GM13976 (cell line): Measurements from ENCODE around the gene MTURN.

Experiments
- DNase-seq: peaks from one replicate; pipeline ENCODE4 v3.0.0; 2012; ENCODE audit warnings: low spot score
- in situ Hi-C: fragments of 300-500 bp; cut with MboI; formaldehyde crosslinking; loops from one replicate; pipeline ENCODE4 v1.12.0; 2022; ENCODE audit warnings: low sequenced_read_pairs, mixed read lengths, inconsistent platforms; ENCODE audit not compliant: unreplicated experiment
- TF ChIP-seq, protein P1 (sequence below): IDR thresholded peaks from 2 replicates; pipeline ENCODE4 v1.5.1; 2012; ENCODE audit warnings: borderline replicate concordance, mild to moderate bottlenecking; ENCODE audit not compliant: insufficient read depth; ENCODE audit errors: extremely low read depth, missing control alignments, control extremely low read depth

Gene MTURN

DNA sequence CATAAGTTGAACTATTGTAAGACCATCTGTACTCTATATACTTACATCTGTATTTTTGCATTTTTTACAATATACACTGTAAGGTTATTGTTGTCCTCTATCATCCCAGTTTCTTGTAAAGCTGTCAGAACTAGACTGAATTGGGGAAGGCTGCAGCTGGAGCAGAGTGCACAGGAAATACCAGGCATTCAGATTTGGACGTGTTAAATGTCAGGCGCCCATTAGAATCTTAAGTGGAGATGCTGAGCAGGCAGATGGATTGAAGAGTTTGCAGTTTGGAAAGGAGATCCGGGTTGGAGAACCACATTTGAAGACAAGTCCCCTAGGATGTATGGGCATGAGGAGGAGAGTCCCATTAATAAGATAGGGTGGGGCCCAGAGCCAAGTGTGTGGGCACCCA is 40.4 kb downstream of the MTURN start:
- TF ChIP-seq, protein P1, sequence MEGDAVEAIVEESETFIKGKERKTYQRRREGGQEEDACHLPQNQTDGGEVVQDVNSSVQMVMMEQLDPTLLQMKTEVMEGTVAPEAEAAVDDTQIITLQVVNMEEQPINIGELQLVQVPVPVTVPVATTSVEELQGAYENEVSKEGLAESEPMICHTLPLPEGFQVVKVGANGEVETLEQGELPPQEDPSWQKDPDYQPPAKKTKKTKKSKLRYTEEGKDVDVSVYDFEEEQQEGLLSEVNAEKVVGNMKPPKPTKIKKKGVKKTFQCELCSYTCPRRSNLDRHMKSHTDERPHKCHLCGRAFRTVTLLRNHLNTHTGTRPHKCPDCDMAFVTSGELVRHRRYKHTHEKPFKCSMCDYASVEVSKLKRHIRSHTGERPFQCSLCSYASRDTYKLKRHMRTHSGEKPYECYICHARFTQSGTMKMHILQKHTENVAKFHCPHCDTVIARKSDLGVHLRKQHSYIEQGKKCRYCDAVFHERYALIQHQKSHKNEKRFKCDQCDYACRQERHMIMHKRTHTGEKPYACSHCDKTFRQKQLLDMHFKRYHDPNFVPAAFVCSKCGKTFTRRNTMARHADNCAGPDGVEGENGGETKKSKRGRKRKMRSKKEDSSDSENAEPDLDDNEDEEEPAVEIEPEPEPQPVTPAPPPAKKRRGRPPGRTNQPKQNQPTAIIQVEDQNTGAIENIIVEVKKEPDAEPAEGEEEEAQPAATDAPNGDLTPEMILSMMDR = no peak
- in situ Hi-C loops = no loop called here
- DNase-seq = no peak

DNA sequence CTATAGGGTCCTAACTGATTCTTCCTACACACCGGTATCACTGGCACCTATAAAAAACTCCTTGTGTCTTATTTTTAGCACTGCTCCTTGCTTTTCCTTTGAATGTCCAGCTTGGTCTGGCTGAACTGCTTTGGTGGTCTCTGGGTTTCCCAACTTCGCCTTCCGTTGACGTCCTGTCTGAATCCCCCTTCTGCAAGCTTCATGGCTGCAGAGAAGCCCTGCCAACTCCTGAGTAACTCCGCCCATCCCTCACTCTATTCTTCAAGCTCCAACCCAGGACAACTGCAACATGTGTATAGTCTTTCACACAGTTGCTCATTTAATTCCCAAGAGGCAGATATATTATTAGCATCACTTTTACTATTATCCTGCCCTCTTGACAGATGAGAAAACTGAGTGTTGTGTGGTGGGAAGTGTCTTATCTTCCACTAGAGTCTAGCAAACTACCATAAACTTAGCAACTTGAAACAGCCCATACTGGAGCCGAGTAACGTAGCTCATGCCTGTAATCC is 40.9 kb downstream of the MTURN start:
- in situ Hi-C loops = no loop called here
- no peak for DNase-seq
- TF ChIP-seq, protein P1 = no peak

DNA sequence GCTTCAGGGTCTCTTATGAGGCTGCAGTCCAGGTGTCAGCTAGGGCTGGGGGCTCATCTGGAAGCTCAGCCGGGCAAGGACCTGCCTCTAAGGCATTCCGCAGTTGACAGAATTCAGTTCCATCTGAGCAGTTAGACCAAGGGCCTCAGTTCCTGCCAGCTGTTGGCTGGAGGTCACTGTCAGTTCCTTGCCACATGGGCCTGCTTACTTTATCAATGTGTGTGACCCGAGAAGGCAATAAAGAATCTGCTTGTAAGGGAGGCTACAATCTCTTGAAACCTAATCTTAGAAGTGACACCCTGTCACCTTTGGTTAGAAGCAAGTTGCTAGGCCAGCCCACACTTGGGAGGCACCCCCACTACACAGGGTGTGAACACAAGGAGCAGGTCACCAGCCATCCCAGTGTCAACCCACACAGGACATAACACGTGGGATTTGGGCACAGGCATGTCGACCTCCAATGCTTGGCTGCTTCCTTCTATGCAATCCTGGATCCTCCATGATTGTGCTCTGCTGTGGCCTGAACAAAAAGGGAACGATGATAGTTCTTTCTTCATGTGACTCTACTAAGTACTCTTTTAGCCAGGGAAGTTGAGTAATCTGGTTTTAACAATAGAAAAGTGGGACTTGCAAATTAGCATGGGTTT is 41.8 kb downstream of the MTURN start:
- in situ Hi-C loops = no loop called here
- TF ChIP-seq, protein P1 = no peak
- DNase-seq = no peak

DNA sequence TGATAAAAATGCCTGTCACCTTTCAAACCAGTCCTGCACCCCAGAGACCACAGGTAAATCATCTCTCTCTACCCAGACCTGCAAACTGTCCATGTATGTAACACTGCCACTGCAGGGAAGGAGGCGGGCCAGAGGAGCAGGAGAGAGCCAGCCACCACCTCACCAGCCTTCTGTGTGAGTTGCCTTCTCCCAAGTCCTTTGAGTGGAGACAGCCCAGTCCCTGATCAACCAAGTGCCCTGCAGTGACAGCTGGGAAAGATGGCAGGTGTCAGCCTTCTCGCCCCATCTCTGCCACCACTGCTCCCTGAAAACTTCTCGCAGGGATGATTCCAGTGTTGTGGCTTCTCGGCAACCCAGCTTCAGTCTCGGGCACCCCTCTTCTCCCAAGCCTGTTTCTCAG is 42.4 kb downstream of the MTURN start:
- TF ChIP-seq, protein P1 = no peak
- no peak for DNase-seq
- in situ Hi-C loops = no loop called here

DNA sequence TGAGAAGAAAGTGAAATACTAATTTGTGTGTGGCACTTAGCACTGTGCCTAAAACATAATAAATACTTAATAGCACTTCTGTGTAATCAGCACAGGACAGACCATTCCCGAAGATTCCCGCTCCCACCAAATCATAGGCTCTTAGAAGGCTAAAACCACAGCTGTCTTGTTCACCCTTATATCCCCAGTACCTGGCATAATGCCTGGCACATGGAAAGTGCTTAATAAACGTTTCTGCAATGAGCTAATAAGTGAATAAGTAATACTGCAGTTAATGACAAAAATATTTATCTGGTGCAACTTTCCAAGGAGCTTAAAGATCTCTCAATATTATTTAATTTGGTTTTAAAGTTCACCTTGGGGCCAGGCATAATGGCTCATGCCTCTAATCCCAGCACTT is 43.2 kb downstream of the MTURN start:
- in situ Hi-C loops = no loop called here
- no peak for DNase-seq
- TF ChIP-seq, protein P1 = no peak

DNA sequence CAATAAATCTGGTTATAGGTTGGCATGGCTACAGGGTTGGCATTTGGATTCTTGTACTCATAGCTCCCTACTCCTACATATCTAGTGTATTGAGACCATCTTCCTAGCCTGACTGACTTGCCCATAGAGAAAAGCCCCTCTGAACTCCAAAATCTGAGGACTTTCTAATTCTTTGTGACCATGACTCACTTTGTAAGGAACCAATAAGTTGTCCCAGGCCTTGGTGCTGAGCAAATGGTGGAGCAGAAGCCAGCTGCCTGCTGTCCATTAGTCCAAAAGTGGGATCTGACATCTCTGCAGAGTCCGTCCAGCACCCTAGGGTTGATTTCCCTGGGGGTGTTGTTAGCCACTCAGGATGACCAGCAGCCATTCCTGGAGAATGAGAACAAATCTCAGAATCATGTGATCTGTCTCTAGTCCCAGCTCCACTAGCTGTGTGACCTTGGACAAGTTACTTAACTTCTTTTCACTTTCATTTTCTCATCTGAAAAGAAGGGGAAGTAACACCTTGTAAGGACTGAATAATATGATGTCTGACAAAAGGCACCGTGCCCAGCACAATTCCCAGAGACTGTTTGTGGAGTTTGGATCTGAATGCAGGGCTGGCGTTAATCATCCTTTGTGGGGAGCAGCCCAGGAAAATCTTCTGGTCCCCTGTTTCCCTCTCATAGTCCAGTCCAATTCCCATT is 44.1 kb downstream of the MTURN start:
- TF ChIP-seq, protein P1 = no peak
- DNase-seq = peak; percentile 34
- in situ Hi-C loops = no loop called here
